ENCODE results near the gene ZNF438.
"Not testable (repeated sequence)": the region's sequence is repeated elsewhere in the genome, so short reads cannot be mapped to it uniquely, and the experiment has no call there.

The ZNF438 gene, protein sequence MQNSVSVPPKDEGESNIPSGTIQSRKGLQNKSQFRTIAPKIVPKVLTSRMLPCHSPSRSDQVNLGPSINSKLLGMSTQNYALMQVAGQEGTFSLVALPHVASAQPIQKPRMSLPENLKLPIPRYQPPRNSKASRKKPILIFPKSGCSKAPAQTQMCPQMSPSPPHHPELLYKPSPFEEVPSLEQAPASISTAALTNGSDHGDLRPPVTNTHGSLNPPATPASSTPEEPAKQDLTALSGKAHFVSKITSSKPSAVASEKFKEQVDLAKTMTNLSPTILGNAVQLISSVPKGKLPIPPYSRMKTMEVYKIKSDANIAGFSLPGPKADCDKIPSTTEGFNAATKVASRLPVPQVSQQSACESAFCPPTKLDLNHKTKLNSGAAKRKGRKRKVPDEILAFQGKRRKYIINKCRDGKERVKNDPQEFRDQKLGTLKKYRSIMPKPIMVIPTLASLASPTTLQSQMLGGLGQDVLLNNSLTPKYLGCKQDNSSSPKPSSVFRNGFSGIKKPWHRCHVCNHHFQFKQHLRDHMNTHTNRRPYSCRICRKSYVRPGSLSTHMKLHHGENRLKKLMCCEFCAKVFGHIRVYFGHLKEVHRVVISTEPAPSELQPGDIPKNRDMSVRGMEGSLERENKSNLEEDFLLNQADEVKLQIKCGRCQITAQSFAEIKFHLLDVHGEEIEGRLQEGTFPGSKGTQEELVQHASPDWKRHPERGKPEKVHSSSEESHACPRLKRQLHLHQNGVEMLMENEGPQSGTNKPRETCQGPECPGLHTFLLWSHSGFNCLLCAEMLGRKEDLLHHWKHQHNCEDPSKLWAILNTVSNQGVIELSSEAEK

DNA sequence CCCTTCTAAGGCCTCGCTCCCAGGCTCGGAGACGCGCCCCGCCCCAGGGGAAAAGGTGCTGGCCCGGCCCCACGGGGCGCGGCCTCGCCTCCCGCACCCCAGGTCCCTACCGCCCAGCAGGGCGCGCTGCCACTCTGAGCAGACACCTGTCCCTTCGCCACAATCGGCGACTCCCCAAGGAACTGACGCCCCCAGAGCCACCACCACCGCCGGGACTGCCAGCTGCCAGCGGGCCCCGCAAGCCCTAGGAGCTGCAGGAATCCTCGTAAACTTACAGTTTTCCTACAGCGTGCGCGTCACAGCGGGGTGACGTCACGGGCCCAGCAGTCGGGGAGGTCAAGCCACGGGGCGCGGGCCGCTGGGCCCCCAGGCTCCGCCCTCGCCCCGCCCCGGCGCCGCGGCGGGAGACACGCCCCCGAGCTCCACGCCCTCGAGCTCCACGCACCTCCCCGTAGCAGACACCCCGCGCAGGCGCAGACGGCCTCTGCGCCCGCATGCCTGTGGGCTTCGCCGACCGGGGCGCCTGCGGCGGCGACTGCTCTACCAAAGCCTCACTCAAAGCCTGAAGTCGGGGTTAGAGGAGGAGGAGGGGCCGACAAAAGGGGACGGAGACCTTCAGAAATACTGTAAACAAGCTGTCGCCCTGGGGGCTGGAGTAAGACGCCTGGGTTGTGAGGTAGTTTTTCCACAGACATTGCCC is at the start of gene ZNF438:
Gene ZNF438 (minus strand): TSS at position 308 of the 700 bp plus-strand sequence. CDS start 154,831 bp downstream, outside the sequence.
- DNase-seq (ENCODE audit: low read depth): peak; percentile 88

DNA sequence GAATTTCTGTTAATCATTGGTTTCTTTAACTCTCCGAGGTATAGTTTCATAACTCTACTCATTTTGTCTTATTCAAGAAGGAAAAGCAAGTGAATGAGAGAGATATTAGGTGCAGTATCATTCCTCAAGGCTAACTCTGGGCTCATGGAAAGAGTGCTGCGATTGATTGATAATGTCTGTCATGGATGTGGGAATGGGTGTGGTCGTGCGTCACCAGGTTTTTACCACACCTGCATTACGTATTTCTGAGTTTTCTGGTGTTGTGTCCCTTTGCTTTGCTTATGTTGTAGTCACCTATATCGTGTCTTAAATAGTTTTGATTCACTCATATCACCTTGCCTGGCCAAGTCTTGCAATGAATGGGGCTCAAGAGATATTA is 44.9 kb upstream of the ZNF438 start:
- no peak for DNase-seq (ENCODE audit: low read depth)

DNA sequence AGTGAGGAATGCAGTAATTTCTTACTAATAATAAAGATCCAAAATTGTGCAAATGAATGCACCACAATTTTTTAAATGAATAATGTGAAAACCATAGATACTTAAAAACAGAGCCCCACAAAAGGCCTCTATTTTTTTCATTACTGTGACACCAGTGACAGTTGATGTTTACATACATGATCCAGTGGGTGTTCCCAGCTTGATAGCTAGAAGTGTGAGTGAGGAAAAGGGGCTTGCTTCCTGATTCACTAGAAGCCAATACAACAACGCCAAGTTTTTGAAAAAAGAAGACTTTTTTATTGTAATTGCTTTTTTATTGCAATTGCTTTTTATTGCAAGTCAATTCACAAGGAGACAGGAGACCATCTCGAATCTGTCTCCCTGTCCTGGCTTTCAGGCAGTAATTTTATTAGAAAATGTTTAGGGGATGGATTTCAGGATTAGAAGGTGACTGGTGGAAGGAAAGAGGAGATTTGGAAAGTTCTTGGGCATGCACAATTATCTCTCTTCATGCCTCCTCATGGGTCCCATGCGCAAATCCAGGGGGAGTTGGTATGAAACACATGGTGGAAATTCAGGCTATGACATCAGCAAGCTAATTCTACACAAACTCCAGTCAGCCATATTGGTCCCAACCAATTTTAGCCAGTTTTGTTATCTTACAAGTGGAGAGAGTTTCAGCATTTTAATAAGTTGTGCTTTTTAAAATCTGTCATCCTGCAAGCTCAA is 44.4 kb upstream of the ZNF438 start:
- no peak for DNase-seq (ENCODE audit: low read depth)

DNA sequence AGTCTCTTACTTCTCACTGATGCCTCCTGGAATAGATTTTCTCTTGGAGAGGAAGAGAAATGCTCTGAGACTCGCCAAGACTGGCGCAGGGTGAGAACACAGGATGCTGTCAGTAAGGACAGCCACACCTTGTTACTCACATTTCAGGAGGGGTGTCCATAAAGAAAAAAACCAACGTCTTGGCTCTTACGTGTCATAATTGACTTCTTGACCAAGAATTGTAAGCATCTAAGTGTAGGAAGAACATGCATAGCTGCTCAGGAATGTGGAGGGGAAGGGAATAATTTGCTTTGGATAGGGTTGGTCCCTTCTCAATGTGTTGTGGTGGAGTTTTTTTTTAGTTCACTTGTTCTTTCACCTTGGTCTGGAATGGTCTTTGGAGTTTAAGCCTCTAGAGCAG is 43.8 kb upstream of the ZNF438 start:
- no peak for DNase-seq (ENCODE audit: low read depth)

DNA sequence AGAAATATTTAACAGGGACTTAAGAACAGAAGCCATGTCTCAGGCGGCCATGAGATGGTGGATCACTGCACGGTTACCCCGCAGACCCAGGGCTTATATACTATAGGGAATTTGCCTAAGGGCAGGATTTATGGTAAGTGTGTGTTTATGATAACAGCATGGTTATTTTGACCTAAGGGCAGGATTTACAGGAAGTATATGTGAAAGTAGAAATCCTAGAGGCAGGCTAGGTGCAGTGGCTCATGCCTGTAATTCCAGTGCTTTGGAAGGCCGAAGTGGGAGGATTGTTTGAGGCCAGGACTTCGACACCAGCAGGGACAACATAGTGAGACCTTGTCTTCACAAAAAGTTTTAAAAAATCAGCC is 43.0 kb upstream of the ZNF438 start:
- no peak for DNase-seq (ENCODE audit: low read depth)

DNA sequence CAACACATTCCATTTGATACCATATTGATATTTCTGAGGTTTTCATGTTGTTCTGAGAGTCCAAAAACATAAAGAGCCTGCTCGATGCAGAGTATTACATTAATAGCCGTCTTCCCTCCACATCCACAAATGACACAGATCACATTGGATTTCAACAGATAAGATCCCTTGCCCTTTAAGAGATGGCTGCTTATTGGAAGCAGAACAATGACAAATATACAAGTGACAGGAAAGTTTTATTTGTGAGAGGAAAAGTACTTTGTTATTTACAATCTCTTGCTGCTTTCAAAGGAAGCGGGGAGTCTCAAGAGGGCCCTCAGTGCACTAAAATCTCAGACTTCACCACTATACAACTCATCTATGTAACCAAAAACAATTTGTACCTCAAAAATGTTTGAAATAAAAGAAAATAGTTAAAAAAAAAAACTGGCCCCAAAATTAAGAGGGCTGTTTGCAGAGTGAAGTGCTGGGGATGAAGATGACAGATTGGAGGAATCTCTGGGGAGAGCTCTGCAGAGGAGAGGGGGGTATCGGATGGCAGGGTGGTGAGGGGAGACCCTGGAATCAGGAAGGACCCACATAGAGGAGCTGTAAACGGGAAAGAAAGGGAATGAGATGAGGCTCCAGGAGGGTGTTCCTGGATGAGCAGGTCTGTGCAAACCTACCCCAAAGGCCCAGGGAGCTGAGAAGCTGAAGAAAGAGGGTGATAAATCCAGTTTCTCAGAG is 42.5 kb upstream of the ZNF438 start:
- no peak for DNase-seq (ENCODE audit: low read depth)

DNA sequence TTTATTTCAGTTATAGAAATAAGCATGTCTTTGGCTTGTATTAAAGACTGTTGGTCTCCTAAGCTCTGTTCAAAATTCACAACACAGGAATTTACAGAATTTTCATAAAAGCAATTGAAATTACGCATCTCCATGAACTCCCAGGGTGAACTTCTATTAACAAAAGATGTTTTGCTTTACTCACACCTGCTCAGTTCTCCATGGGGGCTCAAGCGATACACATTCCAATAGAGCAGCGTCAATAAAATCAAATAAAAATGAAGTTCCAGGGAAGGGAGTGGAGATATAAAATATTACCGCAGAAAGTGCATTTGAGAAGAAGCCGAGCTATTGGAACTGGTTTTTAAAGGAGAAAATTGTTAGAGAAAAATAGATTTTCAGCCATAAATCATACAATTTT is 41.5 kb upstream of the ZNF438 start:
- no peak for DNase-seq (ENCODE audit: low read depth)

DNA sequence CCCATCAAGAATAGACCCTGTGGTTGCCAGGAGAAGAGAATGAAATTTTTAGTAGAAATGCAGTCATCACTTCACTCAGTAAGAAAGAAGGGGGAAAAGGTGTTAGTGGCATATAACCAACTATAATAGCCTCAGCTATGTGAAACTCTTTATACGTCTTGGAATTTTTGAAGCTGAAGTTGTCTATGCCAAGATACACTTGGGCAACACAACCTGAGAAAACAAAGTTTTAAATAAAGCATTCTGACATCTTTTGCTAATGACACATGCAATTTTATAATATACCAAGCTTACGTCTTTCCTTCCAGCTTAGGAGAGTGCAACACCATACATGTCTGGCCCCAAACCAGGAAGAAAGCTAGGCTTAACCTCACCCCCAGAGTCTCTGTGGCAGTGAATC is 40.8 kb upstream of the ZNF438 start:
- DNase-seq (ENCODE audit: low read depth): no peak

DNA sequence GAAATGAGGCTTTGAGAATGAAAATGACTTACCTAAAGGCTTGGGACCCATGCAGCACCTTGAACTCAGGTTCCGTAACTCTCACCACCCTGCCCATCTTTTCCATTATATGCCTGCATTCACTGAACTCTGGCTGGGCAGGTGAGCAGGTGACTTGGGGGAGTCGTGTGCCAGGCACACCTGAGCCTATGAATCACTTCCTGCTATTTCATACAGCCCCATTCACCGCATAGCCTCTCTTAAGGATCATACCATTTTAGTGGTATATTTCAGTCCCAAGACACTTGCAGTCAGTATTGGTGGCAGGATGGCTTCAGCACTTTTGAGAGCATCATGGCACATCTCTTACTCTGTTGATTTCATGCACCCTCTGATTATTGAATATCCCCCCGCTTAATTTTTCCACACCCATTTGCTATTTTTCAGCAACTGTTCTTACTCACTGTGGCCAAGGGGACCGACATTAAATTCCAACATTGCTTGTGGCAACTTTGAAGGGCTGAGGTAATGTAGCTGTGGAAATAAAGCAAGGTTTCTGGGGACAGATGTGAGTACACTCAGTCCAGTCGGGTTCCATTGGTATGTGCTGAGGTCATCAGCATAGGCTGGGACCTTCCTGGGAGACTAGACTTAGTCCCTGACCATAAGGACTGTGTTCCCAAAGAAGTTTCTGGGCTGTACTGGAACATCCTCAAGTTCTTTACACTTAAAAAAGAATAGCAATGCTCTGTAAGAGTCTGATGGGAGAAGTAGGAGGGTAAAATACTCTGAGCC is 39.8 kb upstream of the ZNF438 start:
- DNase-seq (ENCODE audit: low read depth): no peak

DNA sequence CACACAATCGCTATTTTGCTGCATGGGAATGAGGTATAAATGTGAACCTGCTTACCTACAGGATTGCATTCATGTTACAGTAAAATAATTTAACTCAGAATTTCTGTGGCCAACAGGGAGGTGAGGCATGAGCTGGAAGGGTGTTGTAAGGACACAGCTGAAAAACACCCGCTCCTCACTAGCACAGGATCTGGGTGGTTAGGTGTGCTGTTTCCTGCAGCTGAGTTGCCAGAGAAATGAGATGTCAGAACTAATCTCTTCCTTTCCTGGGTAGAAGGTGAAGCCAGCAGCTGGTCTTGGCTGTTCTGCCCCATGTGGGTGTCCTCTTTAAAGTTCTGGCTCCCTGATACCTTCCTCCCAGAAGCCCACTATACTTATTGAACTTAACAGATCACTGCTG is 39.0 kb upstream of the ZNF438 start:
- no peak for DNase-seq (ENCODE audit: low read depth)

DNA sequence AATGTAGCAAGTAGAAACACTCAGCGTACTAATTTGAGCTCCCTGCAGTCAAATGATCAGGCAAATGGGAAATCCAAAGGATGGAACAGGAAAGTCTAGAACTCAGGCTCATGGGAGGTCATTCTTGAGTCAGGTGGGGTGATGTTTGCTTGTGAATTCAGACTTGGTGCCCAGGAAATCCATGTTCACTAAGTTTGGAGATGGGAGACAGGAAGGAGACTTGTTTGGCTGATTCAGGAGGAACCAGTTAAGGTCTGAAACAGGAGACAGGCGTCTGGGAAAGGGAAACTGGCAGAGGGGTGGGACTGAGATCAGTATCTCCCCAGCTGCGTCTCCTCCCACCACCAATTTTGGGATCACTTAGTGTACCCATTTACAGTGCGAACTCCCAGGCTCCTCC is 38.4 kb upstream of the ZNF438 start:
- no peak for DNase-seq (ENCODE audit: low read depth)

DNA sequence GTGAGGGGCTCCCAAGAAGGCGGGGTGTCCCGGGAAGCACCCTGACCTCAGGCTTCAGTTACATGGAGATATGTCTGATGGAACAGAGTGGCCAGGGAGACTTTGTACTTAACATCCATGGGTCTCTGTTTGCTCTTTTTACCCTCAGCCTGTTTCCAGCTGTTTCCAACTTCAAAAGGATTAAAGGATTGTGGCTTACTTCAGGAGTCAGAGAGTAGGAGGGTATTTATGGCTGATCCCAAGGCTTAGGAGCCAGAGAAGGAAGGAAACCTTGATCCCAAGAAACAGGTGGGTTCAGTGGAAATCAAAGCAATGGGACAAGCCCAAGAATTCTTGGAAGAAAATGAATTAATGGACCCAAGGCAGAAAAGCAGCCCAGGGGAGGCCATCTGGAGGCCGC is 37.7 kb upstream of the ZNF438 start:
- no peak for DNase-seq (ENCODE audit: low read depth)

DNA sequence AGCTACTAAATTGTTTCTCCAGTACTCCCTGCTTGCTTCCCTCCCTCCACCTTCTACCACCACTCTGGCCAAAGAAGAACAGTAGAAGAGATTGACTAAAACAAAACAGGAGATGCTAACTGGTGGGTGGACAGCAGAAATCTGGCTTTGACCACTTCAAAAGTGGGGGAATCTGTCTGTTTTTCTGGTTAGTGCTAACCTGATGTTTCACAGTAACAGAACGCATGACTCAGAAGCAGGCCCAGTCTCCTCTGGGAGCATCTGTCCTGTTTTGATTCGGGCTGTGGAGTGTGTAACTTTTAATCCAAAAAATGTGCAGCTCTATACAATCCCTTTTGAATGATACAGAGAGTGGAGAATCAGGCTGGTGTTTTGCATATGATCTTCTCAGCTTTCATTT is 32.7 kb upstream of the ZNF438 start:
- DNase-seq (ENCODE audit: low read depth): no peak

DNA sequence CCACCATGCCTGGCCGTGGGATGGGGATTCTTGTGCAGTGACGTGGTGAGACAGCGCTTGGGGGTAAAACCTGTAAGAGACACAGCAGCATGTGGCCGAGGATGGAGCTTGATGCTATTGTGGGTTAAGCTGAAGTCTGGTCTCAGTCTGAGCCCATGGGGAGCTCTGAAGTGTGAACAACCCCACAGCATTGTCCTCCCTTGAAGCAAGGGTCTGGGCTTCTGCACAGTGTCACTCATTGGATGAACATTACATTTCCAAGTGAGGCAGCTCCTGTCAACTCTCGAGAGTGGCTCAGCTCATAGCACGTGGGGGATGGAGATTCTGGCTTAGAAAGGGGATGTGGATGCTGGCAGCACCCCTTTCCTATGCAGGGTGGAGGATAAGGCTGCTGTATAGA is 32.2 kb upstream of the ZNF438 start:
- no peak for DNase-seq (ENCODE audit: low read depth)

DNA sequence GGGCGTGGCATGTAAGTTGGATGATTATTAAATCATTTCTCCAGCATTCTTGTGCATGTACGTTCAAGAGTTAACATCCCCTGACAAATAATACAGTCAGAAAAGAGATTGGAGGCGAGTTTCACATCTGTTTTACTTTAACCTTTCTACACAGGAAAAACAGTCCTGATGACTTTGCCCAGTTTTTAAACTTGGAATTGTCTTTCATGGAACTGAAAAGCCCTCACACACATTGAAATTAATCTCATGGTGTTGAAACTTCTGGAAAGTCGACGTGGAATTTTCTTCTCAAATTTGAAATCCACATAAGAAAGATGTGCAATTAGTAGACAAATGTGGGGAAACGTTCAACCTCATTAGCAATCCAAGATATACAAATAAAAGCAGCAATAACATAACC is 31.2 kb upstream of the ZNF438 start:
- no peak for DNase-seq (ENCODE audit: low read depth)

DNA sequence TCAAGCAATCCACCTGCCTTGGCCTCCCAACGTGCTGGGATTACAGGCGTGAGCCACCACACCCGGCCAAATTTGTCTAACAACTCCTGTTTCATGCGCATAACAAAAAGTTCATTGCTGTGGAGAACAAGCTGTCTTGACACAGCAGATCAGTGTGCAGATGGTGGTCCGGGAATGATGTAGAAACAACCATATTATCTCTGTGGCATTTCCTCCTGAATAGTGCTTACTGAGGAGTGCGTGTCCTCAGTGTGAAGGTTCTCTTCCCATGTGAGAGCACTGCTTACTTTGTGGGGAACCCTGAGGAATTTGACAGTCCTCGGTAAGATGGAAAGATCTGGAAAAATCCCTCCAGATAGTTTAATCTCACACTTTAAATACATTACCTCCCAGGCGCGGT is 30.3 kb upstream of the ZNF438 start:
- DNase-seq (ENCODE audit: low read depth): no peak

DNA sequence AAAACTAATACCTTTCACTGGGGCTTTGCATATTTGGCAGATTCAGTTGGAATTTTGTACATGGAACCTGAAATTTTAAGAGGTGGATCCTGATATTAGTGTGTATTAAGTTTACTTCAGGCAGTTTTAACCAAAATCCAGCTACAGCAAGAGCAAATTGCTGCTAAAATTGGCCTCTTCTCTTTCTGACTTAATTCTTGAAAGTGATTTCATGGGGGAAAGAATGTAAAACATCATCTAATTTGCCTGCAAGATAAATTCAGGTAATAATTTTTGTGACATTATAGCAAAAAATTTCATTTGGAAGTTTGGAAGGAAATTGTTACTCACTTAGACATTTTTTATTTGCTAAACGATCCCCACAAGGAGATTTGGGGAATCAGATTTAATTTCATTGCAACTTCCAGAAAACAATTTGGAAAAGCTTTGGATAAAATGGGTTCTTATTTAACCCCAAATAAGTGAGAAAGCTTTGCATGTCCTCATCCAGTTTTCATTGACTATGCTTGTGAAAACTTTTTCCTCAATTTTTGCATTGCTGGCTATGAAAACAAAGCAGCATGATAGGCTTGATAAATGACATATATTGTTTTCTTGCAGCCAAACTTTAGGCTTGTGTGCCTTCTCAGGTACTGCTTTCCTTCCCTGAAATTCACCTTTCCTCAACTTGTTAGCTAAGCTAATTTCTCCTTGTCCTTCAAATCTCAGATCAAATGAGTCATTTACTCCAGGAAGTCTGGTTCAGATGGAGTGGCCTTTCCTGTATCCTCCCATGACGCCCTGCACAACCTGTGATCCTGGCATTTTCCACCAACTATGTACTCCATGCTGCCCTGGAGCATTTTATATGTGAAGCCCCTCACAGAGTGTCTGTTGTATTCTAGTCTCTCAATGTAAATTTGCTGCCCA is 27.4 kb upstream of the ZNF438 start:
- no peak for DNase-seq (ENCODE audit: low read depth)

DNA sequence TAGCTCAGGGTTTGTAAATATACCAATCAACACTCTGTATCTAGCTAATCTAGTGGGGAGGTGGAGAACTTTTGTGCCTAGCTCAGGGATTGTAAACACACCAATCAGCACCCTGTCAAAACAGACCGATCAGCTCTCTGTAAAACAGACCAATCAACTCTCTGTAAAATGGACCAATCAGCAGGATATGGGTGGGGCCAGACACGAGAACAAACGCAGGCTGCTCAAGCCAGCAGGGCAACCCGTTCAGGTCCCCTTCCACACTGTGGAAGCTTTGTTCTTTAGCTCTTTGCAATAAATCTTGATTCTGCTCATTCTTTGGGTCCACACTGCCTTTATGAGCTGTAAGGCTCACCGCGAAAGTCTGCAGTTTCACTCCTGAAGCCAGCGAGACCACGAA is 25.0 kb upstream of the ZNF438 start:
- DNase-seq (ENCODE audit: low read depth): not testable (repeated sequence)

DNA sequence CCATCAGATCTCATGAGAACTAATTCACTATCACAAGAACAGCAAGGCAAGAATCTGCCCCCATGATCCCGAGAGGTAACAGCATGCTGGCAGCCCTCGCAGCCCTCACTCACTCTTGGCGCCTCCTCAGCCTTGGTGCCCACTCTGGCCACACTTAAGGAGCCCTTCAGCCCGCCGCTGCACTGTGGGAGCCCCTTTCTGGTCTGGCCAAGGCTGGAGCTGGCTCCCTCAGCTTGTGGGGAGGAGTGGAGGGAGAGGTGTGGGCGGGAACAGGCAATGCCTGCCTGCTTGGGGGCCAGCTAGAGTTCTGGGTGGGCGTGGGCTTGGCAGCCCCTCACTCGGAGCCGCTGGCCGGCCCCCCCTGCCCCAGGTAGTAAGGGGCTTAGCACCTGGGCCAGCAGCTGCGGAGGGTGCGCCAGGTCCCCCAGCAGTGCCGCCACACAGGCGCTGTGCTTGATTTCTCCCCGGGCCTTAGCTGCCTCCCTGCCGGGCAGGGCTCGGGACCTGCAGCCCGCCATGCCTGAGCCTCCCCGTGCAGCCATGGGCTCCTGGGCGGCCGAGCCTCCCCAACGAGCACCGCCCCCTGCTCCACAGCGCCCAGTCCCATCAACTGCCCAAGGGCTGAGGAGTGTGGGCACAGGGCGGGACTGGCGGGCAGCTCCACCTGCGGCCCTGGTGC is 24.0 kb upstream of the ZNF438 start:
- no peak for DNase-seq (ENCODE audit: low read depth)

Measured in stimulated activated CD8-positive, alpha-beta memory T cell treated with anti-CD3 and anti-CD28 coated beads, Interleukin-12 subunit alpha, Interleukin-12 subunit beta, amount 100 ng/mL, for 1 hour (primary cell).